ENCODE measurements around the gene CCDC15.

CCDC15 gene

GRCh38 chr11:125049164-125049792, 95.3 kb downstream of the CCDC15 start:
- H3K4me3 ChIP-seq (ENCODE audit: low read depth in 1 of 2, low read length in 2 of 2): no peak overlapping the region
- no peaks in the 10 kb centered on the region for H3K4me1 ChIP-seq (ENCODE audit: insufficient read depth, low read length)
- no peak for DNase-seq
- no peaks in the 10 kb centered on the region for H3K79me2 ChIP-seq (ENCODE audit: insufficient read depth, low read length)
- no peak overlapping the region for H3K27ac ChIP-seq (ENCODE audit: low read length)
- H3K27me3 ChIP-seq (ENCODE audit: insufficient read depth, low read length, poor library complexity): no peaks in the 10 kb centered on the region
- H4K20me1 ChIP-seq (ENCODE audit: insufficient read depth, low read length): no peaks in the 10 kb centered on the region
- TF ChIP-seq, protein P1, sequence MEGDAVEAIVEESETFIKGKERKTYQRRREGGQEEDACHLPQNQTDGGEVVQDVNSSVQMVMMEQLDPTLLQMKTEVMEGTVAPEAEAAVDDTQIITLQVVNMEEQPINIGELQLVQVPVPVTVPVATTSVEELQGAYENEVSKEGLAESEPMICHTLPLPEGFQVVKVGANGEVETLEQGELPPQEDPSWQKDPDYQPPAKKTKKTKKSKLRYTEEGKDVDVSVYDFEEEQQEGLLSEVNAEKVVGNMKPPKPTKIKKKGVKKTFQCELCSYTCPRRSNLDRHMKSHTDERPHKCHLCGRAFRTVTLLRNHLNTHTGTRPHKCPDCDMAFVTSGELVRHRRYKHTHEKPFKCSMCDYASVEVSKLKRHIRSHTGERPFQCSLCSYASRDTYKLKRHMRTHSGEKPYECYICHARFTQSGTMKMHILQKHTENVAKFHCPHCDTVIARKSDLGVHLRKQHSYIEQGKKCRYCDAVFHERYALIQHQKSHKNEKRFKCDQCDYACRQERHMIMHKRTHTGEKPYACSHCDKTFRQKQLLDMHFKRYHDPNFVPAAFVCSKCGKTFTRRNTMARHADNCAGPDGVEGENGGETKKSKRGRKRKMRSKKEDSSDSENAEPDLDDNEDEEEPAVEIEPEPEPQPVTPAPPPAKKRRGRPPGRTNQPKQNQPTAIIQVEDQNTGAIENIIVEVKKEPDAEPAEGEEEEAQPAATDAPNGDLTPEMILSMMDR (IDR thresholded peaks at IDR 0.05; ENCODE audit: borderline replicate concordance, extremely low read depth, low read length, poor library complexity, severe bottlenecking): no peak
- TF ChIP-seq EZH2 (IDR thresholded peaks at IDR 0.05; ENCODE audit: borderline replicate concordance, low read depth, low read length, severe bottlenecking): no peak
- H3K4me2 ChIP-seq (ENCODE audit: insufficient read depth, low read length): no peak overlapping the region
- no peak overlapping the region for H3K9ac ChIP-seq (ENCODE audit: low read depth, low read length)
- no peak for ATAC-seq (ENCODE audit: insufficient read depth, low read depth)
- no peaks in the 10 kb centered on the region for H3K36me3 ChIP-seq (ENCODE audit: insufficient read depth, low read length)
- no peak overlapping the region for H2AFZ ChIP-seq (ENCODE audit: low read depth, low read length)
- H3K9me3 ChIP-seq (ENCODE audit: insufficient read depth, low read length, severe bottlenecking): no peaks in the 10 kb centered on the region

DNA sequence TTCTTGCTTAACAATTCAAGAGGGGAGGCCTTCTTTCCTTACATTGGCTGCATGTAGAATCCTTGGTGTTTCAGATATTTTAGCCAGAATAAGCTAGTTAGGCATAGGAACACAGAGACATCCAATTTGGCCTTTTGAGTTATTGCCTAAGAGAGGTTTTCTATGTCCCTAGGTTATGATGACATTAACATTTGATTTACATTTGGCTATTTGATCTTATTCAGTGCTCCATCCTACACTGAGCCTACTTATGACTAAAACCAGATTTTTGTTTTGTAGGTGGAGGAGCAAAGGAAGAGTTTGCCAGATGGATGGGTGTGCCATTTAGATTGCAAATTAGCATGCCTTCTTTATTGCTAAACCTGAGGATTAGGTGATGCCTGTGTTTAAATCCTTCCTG, 98.0 kb downstream of the CCDC15 start:
- ATAC-seq (ENCODE audit: insufficient read depth, low read depth) (no peak), DNase-seq (no peak)
- no peaks in the 10 kb centered on the region for H3K27me3 ChIP-seq (ENCODE audit: insufficient read depth, low read length, poor library complexity)
- TF ChIP-seq, protein P1 (IDR thresholded peaks at IDR 0.05; ENCODE audit: borderline replicate concordance, extremely low read depth, low read length, poor library complexity, severe bottlenecking): no peak
- TF ChIP-seq EZH2 (IDR thresholded peaks at IDR 0.05; ENCODE audit: borderline replicate concordance, low read depth, low read length, severe bottlenecking): no peak
- no peaks in the 10 kb centered on the region for H3K79me2 ChIP-seq (ENCODE audit: insufficient read depth, low read length)
- no peak overlapping the region for H3K27ac ChIP-seq (ENCODE audit: low read length)
- H2AFZ ChIP-seq (ENCODE audit: low read depth, low read length): no peak overlapping the region
- H3K4me2 ChIP-seq (ENCODE audit: insufficient read depth, low read length): no peak overlapping the region
- no peaks in the 10 kb centered on the region for H3K4me1 ChIP-seq (ENCODE audit: insufficient read depth, low read length)
- H3K9me3 ChIP-seq (ENCODE audit: insufficient read depth, low read length, severe bottlenecking): no peaks in the 10 kb centered on the region
- H3K4me3 ChIP-seq (ENCODE audit: low read depth in 1 of 2, low read length in 2 of 2): no peak overlapping the region
- no peak overlapping the region for H3K9ac ChIP-seq (ENCODE audit: low read depth, low read length)
- H3K36me3 ChIP-seq (ENCODE audit: insufficient read depth, low read length): no peaks in the 10 kb centered on the region
- H4K20me1 ChIP-seq (ENCODE audit: insufficient read depth, low read length): no peaks in the 10 kb centered on the region

DNA sequence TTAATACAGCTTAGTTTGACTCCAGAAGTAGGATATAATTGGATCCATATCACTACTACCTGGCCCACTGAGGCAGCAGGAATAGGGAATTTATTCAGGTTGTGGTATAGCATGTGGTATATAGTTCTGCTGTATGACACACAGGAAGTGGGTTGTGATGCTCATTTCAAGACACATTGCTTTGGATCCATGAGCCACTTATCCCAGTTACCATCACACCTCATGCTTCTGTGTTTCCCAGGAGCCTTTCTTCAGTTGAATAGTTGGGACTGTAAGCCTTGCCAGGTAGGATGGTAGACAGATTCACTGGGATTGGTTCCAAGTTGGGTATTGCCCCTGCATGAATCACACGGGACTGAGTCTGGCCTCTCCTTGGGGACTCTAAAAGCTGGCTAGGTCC, 99.2 kb downstream of the CCDC15 start:
- ATAC-seq (ENCODE audit: insufficient read depth, low read depth) (peak; percentile 48; the same call in 1 of the 3 replicates), DNase-seq (no peak)
- Histone ChIP-seq H3K4me2 (ENCODE audit: insufficient read depth, low read length) (no peak overlapping the region), H3K27me3 (ENCODE audit: insufficient read depth, low read length, poor library complexity) (no peaks in the 10 kb centered on the region), H4K20me1 (ENCODE audit: insufficient read depth, low read length) (no peaks in the 10 kb centered on the region), H3K27ac (ENCODE audit: low read length) (no peak overlapping the region), H3K9me3 (ENCODE audit: insufficient read depth, low read length, severe bottlenecking) (no peaks in the 10 kb centered on the region), H3K4me3 (ENCODE audit: low read depth in 1 of 2, low read length in 2 of 2) (no peak overlapping the region), H3K9ac (ENCODE audit: low read depth, low read length) (no peak overlapping the region), H3K79me2 (ENCODE audit: insufficient read depth, low read length) (no peaks in the 10 kb centered on the region), H2AFZ (ENCODE audit: low read depth, low read length) (no peak overlapping the region), H3K4me1 (ENCODE audit: insufficient read depth, low read length) (no peaks in the 10 kb centered on the region), H3K36me3 (ENCODE audit: insufficient read depth, low read length) (no peaks in the 10 kb centered on the region)
- TF ChIP-seq, protein P1 (IDR thresholded peaks at IDR 0.05; ENCODE audit: borderline replicate concordance, extremely low read depth, low read length, poor library complexity, severe bottlenecking): no peak
- TF ChIP-seq EZH2 (IDR thresholded peaks at IDR 0.05; ENCODE audit: borderline replicate concordance, low read depth, low read length, severe bottlenecking): no peak
